GM12892 (cell line): ENCODE data around the gene SLC39A11.

Experiments
- POLR2A ChIP-seq: IDR thresholded peaks from 2 replicates; pipeline ENCODE4 v1.6.1; 2011; ENCODE audit warnings: low read depth, low read length, control low read depth
- POLR2AphosphoS5 ChIP-seq: IDR thresholded peaks from 2 replicates; pipeline ENCODE4 v1.6.1; 2011; ENCODE audit warnings: low read depth, low read length, control low read depth
- TAF1 ChIP-seq: IDR thresholded peaks from 2 replicates; pipeline ENCODE4 v1.6.1; 2011; ENCODE audit warnings: low read depth, mild to moderate bottlenecking, control low read depth, low read length, borderline replicate concordance

DNA sequence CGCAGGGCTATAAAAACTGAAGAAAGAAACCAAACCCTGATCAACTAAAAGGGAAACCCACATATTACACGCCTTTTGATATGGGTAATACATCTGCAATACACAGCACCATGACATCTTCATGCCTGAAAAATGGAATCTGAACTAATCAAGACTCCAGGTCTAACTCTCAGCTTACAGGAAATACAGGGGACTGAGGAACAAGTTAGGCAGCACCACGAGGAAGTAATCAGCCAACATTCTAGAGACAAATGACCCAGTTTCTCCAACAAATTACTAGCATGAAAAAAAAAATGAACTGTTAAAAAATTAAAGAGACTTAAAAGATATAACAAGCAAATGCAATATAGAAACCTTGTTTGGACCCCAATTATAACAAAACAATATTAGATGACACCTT is 9.1 kb downstream of the SLC39A11 start:
- TF ChIP-seq POLR2A (no peak), TAF1 (no peak), POLR2AphosphoS5 (no peak)
